Astrocyte (in vitro differentiated cells and primary cell): Measurements from ENCODE around the gene PTPN14. TPM values are rescaled to one million over a fixed set of nuclear protein-coding genes. Genes with fewer than 3 reads are reported as not detected.

ENCODE experiments used
- DNase-seq: peaks from one replicate; pipeline ENCODE4 v3.0.0-alpha.2; 2010; ENCODE audit warnings: low read depth
- FAIRE-seq: peaks from 2 replicates; lab custom pipeline; 2011; peaks lifted over from hg19 to GRCh38; lab: Jason Lieb, UNC
- H2AFZ ChIP-seq: 2 replicates; pipeline ENCODE4 v1.6.0; 2012; ENCODE audit warnings: low read depth, low read length, inconsistent platforms
- H3K27ac ChIP-seq: 2 replicates; pipeline ENCODE4 v1.5.1; 2011; ENCODE audit warnings: low read depth, low read length, inconsistent platforms
- H3K27me3 ChIP-seq: 2 replicates; pipeline ENCODE4 v1.6.0; 2011; ENCODE audit warnings: low read length, inconsistent platforms; ENCODE audit not compliant: insufficient read depth
- H3K36me3 ChIP-seq: 2 replicates; pipeline ENCODE4 v1.5.1; 2011; ENCODE audit warnings: low read length, inconsistent platforms; ENCODE audit not compliant: insufficient read depth
- H3K4me1 ChIP-seq: 2 replicates; pipeline ENCODE4 v1.5.1; 2011; ENCODE audit warnings: low read length, inconsistent platforms; ENCODE audit not compliant: insufficient read depth
- H3K4me2 ChIP-seq: 2 replicates; pipeline ENCODE4 v1.6.0; 2012; ENCODE audit warnings: low read length, inconsistent platforms
- H3K4me3 ChIP-seq: 2 replicates; pipeline ENCODE4 v1.5.1; 2011; ENCODE audit warnings: low read depth, mild to moderate bottlenecking, low read length, inconsistent platforms; ENCODE audit not compliant: insufficient read depth
- H3K79me2 ChIP-seq: 2 replicates; pipeline ENCODE4 v1.6.0; 2012; ENCODE audit warnings: mild to moderate bottlenecking, low read length, inconsistent platforms; ENCODE audit not compliant: insufficient read depth
- H3K9ac ChIP-seq: 2 replicates; pipeline ENCODE4 v1.6.0; 2012; ENCODE audit warnings: mild to moderate bottlenecking, low read length, inconsistent platforms
- H3K9me3 ChIP-seq: 2 replicates; pipeline ENCODE4 v1.5.1; 2012; ENCODE audit warnings: low read depth, mild to moderate bottlenecking, low read length, inconsistent platforms; ENCODE audit not compliant: insufficient read depth
- H4K20me1 ChIP-seq: 2 replicates; pipeline ENCODE4 v1.6.0; 2012; ENCODE audit warnings: low read length, inconsistent platforms; ENCODE audit not compliant: insufficient read depth
- H3K27ac Mint-ChIP-seq: one replicate; pipeline ENCODE4 v1.8.0; 2021; ENCODE audit warnings: mild to moderate bottlenecking, mixed read lengths; ENCODE audit not compliant: unreplicated experiment
- H3K27me3 Mint-ChIP-seq: one replicate; pipeline ENCODE4 v1.8.0; 2021; ENCODE audit warnings: low read depth, mixed read lengths; ENCODE audit not compliant: unreplicated experiment
- H3K36me3 Mint-ChIP-seq: one replicate; pipeline ENCODE4 v1.8.0; 2021; ENCODE audit warnings: low read depth, mixed read lengths; ENCODE audit not compliant: unreplicated experiment
- H3K4me1 Mint-ChIP-seq: one replicate; pipeline ENCODE4 v1.8.0; 2021; ENCODE audit warnings: low read depth, mixed read lengths; ENCODE audit not compliant: unreplicated experiment
- H3K4me3 Mint-ChIP-seq: one replicate; pipeline ENCODE4 v1.8.0; 2021; ENCODE audit warnings: mild to moderate bottlenecking, moderate library complexity, mixed read lengths; ENCODE audit not compliant: unreplicated experiment
- H3K9me3 Mint-ChIP-seq: one replicate; pipeline ENCODE4 v1.8.0; 2021; ENCODE audit warnings: mild to moderate bottlenecking, mixed read lengths; ENCODE audit not compliant: unreplicated experiment
- EZH2 ChIP-seq: IDR thresholded peaks from 2 replicates; pipeline ENCODE4 v1.6.1; 2012; ENCODE audit warnings: mild to moderate bottlenecking, low read length, inconsistent platforms; ENCODE audit not compliant: insufficient read depth
- total RNA-seq: library from RNA; stranded (reverse); gene quantifications from 2 replicates; pipeline ENCODE4 v1.2.1, GENCODE V29; 2021
- TF ChIP-seq, protein P1 (sequence below): IDR thresholded peaks from 2 replicates; pipeline ENCODE4 v1.5.1; 2011; ENCODE audit warnings: low read depth, mild to moderate bottlenecking, inconsistent platforms, low read length, moderate library complexity; ENCODE audit not compliant: insufficient read depth

PTPN14 gene
- total RNA-seq, 1 donor from 2014 or later, result 177 TPM

GRCh38 chr1:214447557-214447871, 103.9 kb downstream of the PTPN14 start:
- H3K4me1 Mint-ChIP-seq, result peaks cover 80% of the 10 kb centered on the region
- peak; percentile 52 for DNase-seq
- H3K36me3 Mint-ChIP-seq, result peaks cover 10% of the 10 kb centered on the region
- no peaks in the 10 kb centered on the region for H4K20me1 ChIP-seq
- peaks cover 6% of the 10 kb centered on the region for H3K36me3 ChIP-seq
- no peaks in the 10 kb centered on the region for H3K27me3 Mint-ChIP-seq
- no peaks in the 10 kb centered on the region for H3K9me3 ChIP-seq
- no peak overlapping the region for H2AFZ ChIP-seq
- no peak for TF ChIP-seq EZH2
- TF ChIP-seq, protein P1, sequence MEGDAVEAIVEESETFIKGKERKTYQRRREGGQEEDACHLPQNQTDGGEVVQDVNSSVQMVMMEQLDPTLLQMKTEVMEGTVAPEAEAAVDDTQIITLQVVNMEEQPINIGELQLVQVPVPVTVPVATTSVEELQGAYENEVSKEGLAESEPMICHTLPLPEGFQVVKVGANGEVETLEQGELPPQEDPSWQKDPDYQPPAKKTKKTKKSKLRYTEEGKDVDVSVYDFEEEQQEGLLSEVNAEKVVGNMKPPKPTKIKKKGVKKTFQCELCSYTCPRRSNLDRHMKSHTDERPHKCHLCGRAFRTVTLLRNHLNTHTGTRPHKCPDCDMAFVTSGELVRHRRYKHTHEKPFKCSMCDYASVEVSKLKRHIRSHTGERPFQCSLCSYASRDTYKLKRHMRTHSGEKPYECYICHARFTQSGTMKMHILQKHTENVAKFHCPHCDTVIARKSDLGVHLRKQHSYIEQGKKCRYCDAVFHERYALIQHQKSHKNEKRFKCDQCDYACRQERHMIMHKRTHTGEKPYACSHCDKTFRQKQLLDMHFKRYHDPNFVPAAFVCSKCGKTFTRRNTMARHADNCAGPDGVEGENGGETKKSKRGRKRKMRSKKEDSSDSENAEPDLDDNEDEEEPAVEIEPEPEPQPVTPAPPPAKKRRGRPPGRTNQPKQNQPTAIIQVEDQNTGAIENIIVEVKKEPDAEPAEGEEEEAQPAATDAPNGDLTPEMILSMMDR, result no peak
- H3K27ac Mint-ChIP-seq, result peak overlapping the region; percentile 96
- H3K4me3 ChIP-seq, result peak overlapping the region; percentile 48
- H3K4me2 ChIP-seq, result peak overlapping the region; percentile 82
- H3K27ac ChIP-seq, result peak overlapping the region; percentile 97
- H3K9ac ChIP-seq, result peak overlapping the region; percentile 78
- H3K4me1 ChIP-seq, result peaks cover 61% of the 10 kb centered on the region
- peak overlapping the region; percentile 66 for H3K4me3 Mint-ChIP-seq
- H3K27me3 ChIP-seq, result no peaks in the 10 kb centered on the region
- no peaks in the 10 kb centered on the region for H3K9me3 Mint-ChIP-seq
- peak; percentile 56 for FAIRE-seq
- peaks cover 60% of the 10 kb centered on the region for H3K79me2 ChIP-seq

DNA sequence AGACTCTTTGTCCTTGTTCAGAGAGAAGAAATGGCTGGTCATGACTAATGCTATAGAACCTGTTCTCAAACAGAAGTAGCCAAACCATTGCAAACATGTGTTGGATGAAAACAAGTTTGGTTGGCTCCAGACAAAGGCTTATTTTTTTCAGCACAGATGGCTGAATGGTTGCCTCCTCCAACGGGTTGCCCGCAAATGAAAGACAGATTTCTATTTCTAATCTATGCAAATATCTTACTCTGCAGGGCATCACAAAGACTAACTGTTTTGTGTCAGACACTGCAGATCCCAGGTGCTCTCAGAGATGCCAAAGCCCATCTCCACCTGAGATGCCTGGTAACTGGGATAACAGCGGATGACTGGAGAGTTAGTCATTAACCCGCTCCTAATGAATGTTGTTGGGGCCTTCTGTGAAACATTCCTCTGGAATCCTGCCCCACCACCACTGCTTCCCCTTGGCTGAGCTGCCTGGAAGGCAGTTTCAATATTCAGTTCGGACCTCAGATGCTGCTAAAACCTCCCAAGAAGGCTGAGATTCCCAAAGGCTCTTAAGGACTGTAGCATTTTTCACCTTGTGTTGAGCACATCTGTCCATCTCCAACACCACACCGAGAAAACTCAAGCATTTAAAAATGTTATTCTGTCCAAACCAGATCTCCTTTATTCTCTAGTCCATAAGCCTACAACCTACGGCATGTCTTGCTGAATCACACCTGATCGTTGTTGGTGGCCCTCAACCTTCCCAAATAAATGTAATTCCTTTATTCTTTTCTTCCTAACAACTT, 104.4 kb downstream of the PTPN14 start:
- FAIRE-seq, result peak; percentile 99

More for the DNA sequence above, 104.4 kb downstream of the PTPN14 start:
- Histone ChIP-seq H3K27ac (peak overlapping the region; percentile 97), H3K4me2 (peak overlapping the region; percentile 82), H3K79me2 (peaks cover 60% of the 10 kb centered on the region), H3K36me3 (peaks cover 6% of the 10 kb centered on the region), H4K20me1 (no peaks in the 10 kb centered on the region), H3K9me3 (no peaks in the 10 kb centered on the region), H3K9ac (peak overlapping the region; percentile 78), H2AFZ (no peak overlapping the region), H3K4me3 (peak overlapping the region; percentile 48), H3K4me1 (peaks cover 57% of the 10 kb centered on the region), H3K27me3 (no peaks in the 10 kb centered on the region)
- Mint-ChIP-seq H3K4me1 (peaks cover 77% of the 10 kb centered on the region), H3K27me3 (no peaks in the 10 kb centered on the region), H3K36me3 (peaks cover 10% of the 10 kb centered on the region), H3K4me3 (peak overlapping the region; percentile 66), H3K27ac (peak overlapping the region; percentile 96), H3K9me3 (no peaks in the 10 kb centered on the region)
- no peak for TF ChIP-seq EZH2
- TF ChIP-seq, protein P1, result no peak
- peak; percentile 97 for DNase-seq
